ENCODE results near the gene SLC16A11. TPM values are rescaled to one million over a fixed set of nuclear protein-coding genes. Genes with fewer than 3 reads are reported as not detected.

Gene SLC16A11
- total RNA-seq, 1 donor from 2014 or later = not detected

DNA sequence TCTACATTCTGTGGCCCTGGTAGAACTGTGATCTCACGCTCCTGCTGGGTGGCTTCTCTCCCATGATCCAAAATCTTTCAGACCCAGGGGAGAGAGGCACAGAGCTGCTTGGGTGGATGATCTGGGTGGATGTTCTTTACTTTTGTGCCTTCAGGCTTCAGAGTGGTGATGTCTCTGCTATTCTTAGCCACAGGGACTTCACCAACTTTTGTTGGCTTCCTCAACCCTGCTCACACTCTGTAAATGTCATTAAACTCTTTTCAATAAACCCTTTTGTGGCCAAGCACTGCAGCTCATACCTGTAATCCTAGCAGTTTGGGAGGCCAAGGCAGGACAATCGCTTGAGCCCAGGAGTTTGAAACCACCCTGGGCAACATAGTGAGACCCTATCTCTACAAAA is 28.5 kb upstream of the SLC16A11 start:
- H3K79me2 ChIP-seq (ENCODE audit: insufficient read depth, low read length) = no peaks in the 10 kb centered on the region
- no peak overlapping the region for H3K4me3 Mint-ChIP-seq (ENCODE audit: unreplicated experiment)
- no peak overlapping the region for H3K9ac ChIP-seq (ENCODE audit: low read length)
- H3K4me1 ChIP-seq (ENCODE audit: insufficient read depth, low read length) = no peaks in the 10 kb centered on the region
- H3K4me3 ChIP-seq (ENCODE audit: insufficient read depth, low read depth, low read length) = no peak overlapping the region
- H2AFZ ChIP-seq (ENCODE audit: low read depth, low read length) = no peak overlapping the region
- H3K36me3 ChIP-seq (ENCODE audit: insufficient read depth, low read length) = no peaks in the 10 kb centered on the region
- no peaks in the 10 kb centered on the region for H3K4me1 Mint-ChIP-seq (ENCODE audit: low read depth, unreplicated experiment)
- H3K9me3 ChIP-seq (ENCODE audit: insufficient read depth, low read depth, low read length) = peaks cover 2% of the 10 kb centered on the region
- H3K36me3 Mint-ChIP-seq (ENCODE audit: low read depth, unreplicated experiment) = no peaks in the 10 kb centered on the region
- no peak for FAIRE-seq
- no peak overlapping the region for H3K4me2 ChIP-seq (ENCODE audit: low read length)
- no peak overlapping the region for H3K27ac Mint-ChIP-seq (ENCODE audit: unreplicated experiment)
- peaks cover 25% of the 10 kb centered on the region for H3K27me3 Mint-ChIP-seq (ENCODE audit: low read depth, unreplicated experiment)
- H3K27me3 ChIP-seq (ENCODE audit: insufficient read depth, low read length) = peaks cover 7% of the 10 kb centered on the region
- DNase-seq (ENCODE audit: low read depth) = no peak
- H3K9me3 Mint-ChIP-seq (ENCODE audit: unreplicated experiment) = peaks cover 14% of the 10 kb centered on the region
- no peaks in the 10 kb centered on the region for H4K20me1 ChIP-seq (ENCODE audit: insufficient read depth, low read length)
- no peak overlapping the region for H3K27ac ChIP-seq (ENCODE audit: low read depth, low read length)
- no peak for TF ChIP-seq EZH2 (IDR thresholded peaks at IDR 0.05; ENCODE audit: insufficient read depth, low read length)
- TF ChIP-seq, protein P1, sequence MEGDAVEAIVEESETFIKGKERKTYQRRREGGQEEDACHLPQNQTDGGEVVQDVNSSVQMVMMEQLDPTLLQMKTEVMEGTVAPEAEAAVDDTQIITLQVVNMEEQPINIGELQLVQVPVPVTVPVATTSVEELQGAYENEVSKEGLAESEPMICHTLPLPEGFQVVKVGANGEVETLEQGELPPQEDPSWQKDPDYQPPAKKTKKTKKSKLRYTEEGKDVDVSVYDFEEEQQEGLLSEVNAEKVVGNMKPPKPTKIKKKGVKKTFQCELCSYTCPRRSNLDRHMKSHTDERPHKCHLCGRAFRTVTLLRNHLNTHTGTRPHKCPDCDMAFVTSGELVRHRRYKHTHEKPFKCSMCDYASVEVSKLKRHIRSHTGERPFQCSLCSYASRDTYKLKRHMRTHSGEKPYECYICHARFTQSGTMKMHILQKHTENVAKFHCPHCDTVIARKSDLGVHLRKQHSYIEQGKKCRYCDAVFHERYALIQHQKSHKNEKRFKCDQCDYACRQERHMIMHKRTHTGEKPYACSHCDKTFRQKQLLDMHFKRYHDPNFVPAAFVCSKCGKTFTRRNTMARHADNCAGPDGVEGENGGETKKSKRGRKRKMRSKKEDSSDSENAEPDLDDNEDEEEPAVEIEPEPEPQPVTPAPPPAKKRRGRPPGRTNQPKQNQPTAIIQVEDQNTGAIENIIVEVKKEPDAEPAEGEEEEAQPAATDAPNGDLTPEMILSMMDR (IDR thresholded peaks at IDR 0.05; ENCODE audit: insufficient read depth, low read depth, low read length) = no peak

DNA sequence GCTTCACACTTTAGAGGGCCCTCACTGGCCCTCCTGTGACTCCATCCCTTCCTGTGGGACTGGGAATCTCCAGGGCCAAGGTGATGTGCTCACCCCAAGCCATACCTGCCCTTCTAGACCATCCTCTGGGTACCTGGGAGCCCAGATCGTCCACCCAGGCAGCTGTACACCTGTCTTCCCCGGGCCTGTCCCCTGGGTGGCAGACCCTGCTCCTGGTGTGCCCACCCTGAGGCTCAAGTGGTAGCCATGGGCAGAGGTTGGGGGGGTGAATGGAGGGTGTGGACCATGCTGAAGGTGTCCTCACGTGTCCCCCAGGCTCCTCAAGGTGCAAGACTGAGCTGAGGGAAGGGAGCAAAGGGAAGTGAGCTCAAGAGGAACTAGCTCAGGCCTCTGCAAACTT is 26.8 kb upstream of the SLC16A11 start:
- TF ChIP-seq, protein P1 (IDR thresholded peaks at IDR 0.05; ENCODE audit: insufficient read depth, low read depth, low read length) = no peak
- no peak for TF ChIP-seq EZH2 (IDR thresholded peaks at IDR 0.05; ENCODE audit: insufficient read depth, low read length)
- FAIRE-seq = no peak
- Histone ChIP-seq H3K79me2 (ENCODE audit: insufficient read depth, low read length) (no peaks in the 10 kb centered on the region), H4K20me1 (ENCODE audit: insufficient read depth, low read length) (no peaks in the 10 kb centered on the region), H3K4me3 (ENCODE audit: insufficient read depth, low read depth, low read length) (no peak overlapping the region), H2AFZ (ENCODE audit: low read depth, low read length) (no peak overlapping the region), H3K4me1 (ENCODE audit: insufficient read depth, low read length) (no peaks in the 10 kb centered on the region), H3K4me2 (ENCODE audit: low read length) (no peak overlapping the region), H3K27ac (ENCODE audit: low read depth, low read length) (no peak overlapping the region), H3K27me3 (ENCODE audit: insufficient read depth, low read length) (peaks cover 7% of the 10 kb centered on the region), H3K36me3 (ENCODE audit: insufficient read depth, low read length) (no peaks in the 10 kb centered on the region), H3K9me3 (ENCODE audit: insufficient read depth, low read depth, low read length) (peaks cover 2% of the 10 kb centered on the region), H3K9ac (ENCODE audit: low read length) (no peak overlapping the region)
- Mint-ChIP-seq H3K9me3 (ENCODE audit: unreplicated experiment) (peaks cover 17% of the 10 kb centered on the region), H3K4me1 (ENCODE audit: low read depth, unreplicated experiment) (no peaks in the 10 kb centered on the region), H3K27me3 (ENCODE audit: low read depth, unreplicated experiment) (peaks cover 27% of the 10 kb centered on the region), H3K4me3 (ENCODE audit: unreplicated experiment) (no peak overlapping the region), H3K27ac (ENCODE audit: unreplicated experiment) (no peak overlapping the region), H3K36me3 (ENCODE audit: low read depth, unreplicated experiment) (peaks cover 4% of the 10 kb centered on the region)
- DNase-seq (ENCODE audit: low read depth) = no peak

DNA sequence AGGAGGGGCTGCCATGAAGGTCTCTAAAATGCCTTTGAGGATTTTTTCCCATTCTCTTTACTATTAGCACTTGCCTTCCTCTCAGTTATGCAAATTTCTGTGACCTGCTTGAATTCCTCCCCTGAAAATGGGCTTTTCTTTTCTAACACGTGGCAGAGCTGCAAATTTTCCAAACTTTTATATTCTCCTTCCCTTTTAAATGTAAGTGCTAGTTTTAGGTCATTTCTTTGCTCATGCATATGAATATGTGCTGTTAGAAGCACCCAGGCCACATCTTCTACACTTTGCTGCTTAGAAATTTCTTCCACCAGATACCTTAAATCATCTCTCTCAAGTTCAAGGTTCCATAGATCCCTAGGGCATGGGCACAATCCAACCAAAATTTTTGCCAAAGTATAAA is 24.4 kb upstream of the SLC16A11 start:
- Histone ChIP-seq H2AFZ (ENCODE audit: low read depth, low read length) (no peak overlapping the region), H3K36me3 (ENCODE audit: insufficient read depth, low read length) (no peaks in the 10 kb centered on the region), H3K79me2 (ENCODE audit: insufficient read depth, low read length) (no peaks in the 10 kb centered on the region), H3K27me3 (ENCODE audit: insufficient read depth, low read length) (peaks cover 5% of the 10 kb centered on the region), H3K9ac (ENCODE audit: low read length) (no peak overlapping the region), H3K9me3 (ENCODE audit: insufficient read depth, low read depth, low read length) (peaks cover 2% of the 10 kb centered on the region), H3K4me1 (ENCODE audit: insufficient read depth, low read length) (peaks cover 12% of the 10 kb centered on the region), H3K4me2 (ENCODE audit: low read length) (no peak overlapping the region), H4K20me1 (ENCODE audit: insufficient read depth, low read length) (no peaks in the 10 kb centered on the region), H3K4me3 (ENCODE audit: insufficient read depth, low read depth, low read length) (no peak overlapping the region), H3K27ac (ENCODE audit: low read depth, low read length) (no peak overlapping the region)
- Mint-ChIP-seq H3K4me3 (ENCODE audit: unreplicated experiment) (no peak overlapping the region), H3K9me3 (ENCODE audit: unreplicated experiment) (peaks cover 20% of the 10 kb centered on the region), H3K36me3 (ENCODE audit: low read depth, unreplicated experiment) (peaks cover 4% of the 10 kb centered on the region), H3K27me3 (ENCODE audit: low read depth, unreplicated experiment) (peaks cover 17% of the 10 kb centered on the region), H3K27ac (ENCODE audit: unreplicated experiment) (no peak overlapping the region), H3K4me1 (ENCODE audit: low read depth, unreplicated experiment) (peaks cover 12% of the 10 kb centered on the region)
- FAIRE-seq = no peak
- DNase-seq (ENCODE audit: low read depth) = no peak
- no peak for TF ChIP-seq EZH2 (IDR thresholded peaks at IDR 0.05; ENCODE audit: insufficient read depth, low read length)
- TF ChIP-seq, protein P1 (IDR thresholded peaks at IDR 0.05; ENCODE audit: insufficient read depth, low read depth, low read length) = no peak

All from astrocyte (in vitro differentiated cells and primary cell).